K562 treated with DMSO at 1 percent for 12 hours (cell line): Measurements from ENCODE around the gene APBB1. TPM values are rescaled to one million over a fixed set of nuclear protein-coding genes. Genes with fewer than 3 reads are reported as not detected.

Experiments used
- total RNA-seq: library from RNA; unstranded; fragments of 300-600 nt; gene quantifications from 2 replicates; pipeline ENCODE4 v1.2.3, GENCODE V29; 2022; ENCODE audit not compliant: insufficient read depth

The APBB1 gene
- total RNA-seq: 1.1 and 1.9 TPM in 2 replicates

GRCh38 chr11:6419009-6419631, at the start of gene APBB1:
TSS of gene APBB1 (minus strand) at chr11:6419094. CDS start at chr11:6411347, 7,747 bp downstream.

DNA sequence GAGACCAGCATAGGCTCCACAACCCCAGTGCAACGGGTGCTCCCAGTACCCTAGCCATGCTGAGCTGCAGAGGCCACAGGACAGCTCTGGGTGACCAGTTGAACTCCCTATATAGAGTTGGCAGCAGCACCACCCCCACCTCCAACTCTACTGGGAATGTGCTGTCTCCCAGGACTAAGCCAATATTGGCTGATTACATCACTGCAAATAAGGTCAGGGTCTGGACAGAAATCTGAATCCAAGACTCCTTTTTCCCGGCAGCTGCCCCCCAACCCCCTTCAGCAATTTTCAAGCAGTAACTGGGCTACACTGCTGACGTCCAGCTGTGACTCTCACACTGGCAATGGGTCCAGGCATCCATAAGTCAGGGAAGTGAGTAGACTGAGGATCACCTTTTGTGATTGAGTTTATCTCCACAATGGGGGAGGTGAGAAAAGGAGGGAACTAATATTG, 22.0 kb upstream of the APBB1 start, which contains the start of gene HPX:
Gene HPX (minus strand): TSS at position 82 of the 453 bp plus-strand sequence. CDS start 24 bp downstream, at position 58.

GRCh38 chr11:6389905-6390717, 28.8 kb downstream of the APBB1 start, which contains the start of gene SMPD1:
TSS of gene SMPD1 (plus strand) at chr11:6390474. CDS start at chr11:6390599, 125 bp downstream.

Other genes with a start within 250 kb of the APBB1 start
- gene OR52B2, start 248.8 kb downstream of the APBB1 start, total RNA-seq: not detected in 2 replicates
- not detected in 2 replicates for gene OR52W1, start 219.9 kb downstream of the APBB1 start, total RNA-seq
- not detected in 2 replicates for gene C11orf42, start 213.5 kb downstream of the APBB1 start, total RNA-seq
- gene FHIP1B, start 184.5 kb downstream of the APBB1 start, total RNA-seq: 14.9 and 24.3 TPM in 2 replicates
- not detected in 2 replicates for gene CNGA4, start 180.0 kb downstream of the APBB1 start, total RNA-seq
- gene CCKBR, start 159.3 kb downstream of the APBB1 start, total RNA-seq: not detected in 2 replicates
- gene CAVIN3, start 98.6 kb downstream of the APBB1 start, total RNA-seq: not detected in 2 replicates
- 39.3 and 61.0 TPM in 2 replicates for gene SMPD1, start 28.6 kb downstream of the APBB1 start, total RNA-seq
- not detected in 2 replicates for gene HPX, start 21.9 kb upstream of the APBB1 start, total RNA-seq
- gene TRIM3, start 54.8 kb upstream of the APBB1 start, total RNA-seq: 6.8 and 16.3 TPM in 2 replicates
- 32.1 and 37.6 TPM in 2 replicates for gene ARFIP2, start 62.2 kb upstream of the APBB1 start, total RNA-seq
- 13.7 and 24.8 TPM in 2 replicates for gene TIMM10B, start 62.4 kb upstream of the APBB1 start, total RNA-seq
- gene DNHD1, start 78.2 kb upstream of the APBB1 start, total RNA-seq: 5.1 and 20.6 TPM in 2 replicates
- 13.3 and 13.5 TPM in 2 replicates for gene RRP8, start 184.5 kb upstream of the APBB1 start, total RNA-seq
- gene ILK, start 184.7 kb upstream of the APBB1 start, total RNA-seq: 92.3 and 120 TPM in 2 replicates
- gene TAF10, start 193.1 kb upstream of the APBB1 start, total RNA-seq: 76.1 and 92.9 TPM in 2 replicates
- gene TPP1, start 200.3 kb upstream of the APBB1 start, total RNA-seq: 44.7 and 168 TPM in 2 replicates
- gene DCHS1, start 236.7 kb upstream of the APBB1 start, total RNA-seq: 0.20 and 0.67 TPM in 2 replicates